ENCODE results near the gene TWF1.
A peak's percentile ranks its signal among the peaks of the same experiment; 100 is the strongest.
"Not testable (repeated sequence)": the region's sequence is repeated elsewhere in the genome, so short reads cannot be mapped to it uniquely, and the experiment has no call there.

Gene TWF1

GRCh38 chr12:43797561-43798217 lies 8.4 kb downstream of the TWF1 start:
- no peak for DNase-seq

GRCh38 chr12:43795716-43796280 lies 10.3 kb downstream of the TWF1 start:
- no peak for DNase-seq

- peak; percentile 20 for DNase-seq
These were observed 16.2 kb downstream of the TWF1 start for GRCh38 chr12:43789941-43790340.

- DNase-seq: no peak
These were observed 19.0 kb downstream of the TWF1 start for GRCh38 chr12:43786899-43787693.

- no peak for DNase-seq
These were observed 29.6 kb downstream of the TWF1 start for GRCh38 chr12:43776498-43776897.

GRCh38 chr12:43766291-43766690 lies 39.8 kb downstream of the TWF1 start:
- no peak for DNase-seq

GRCh38 chr12:43764528-43764927 lies 41.6 kb downstream of the TWF1 start:
- DNase-seq: no peak

GRCh38 chr12:43763769-43764168 lies 42.3 kb downstream of the TWF1 start:
- no peak for DNase-seq

GRCh38 chr12:43762596-43762995 lies 43.5 kb downstream of the TWF1 start:
- DNase-seq: peak; percentile 4

GRCh38 chr12:43761500-43761899 lies 44.6 kb downstream of the TWF1 start:
- DNase-seq: no peak

GRCh38 chr12:43760396-43760795 lies 45.7 kb downstream of the TWF1 start:
- no peak for DNase-seq

- peak; percentile 97 for DNase-seq
These were observed 47.2 kb downstream of the TWF1 start, which contains the start of the genes IRAK4 and PUS7L for GRCh38 chr12:43758728-43759563. Gene IRAK4, plus strand, starts transcription at chr12:43758951. Its CDS starts 9,161 bp downstream, at chr12:43768112. Gene PUS7L, minus strand, starts transcription at chr12:43758790. Its CDS starts 3,545 bp downstream, at chr12:43755245.

GRCh38 chr12:43758247-43758727 lies 47.8 kb downstream of the TWF1 start:
- peak; percentile 65 for DNase-seq

- no peak for DNase-seq
These were observed 52.1 kb downstream of the TWF1 start for GRCh38 chr12:43754015-43754414.

GRCh38 chr12:43751360-43751759 lies 54.8 kb downstream of the TWF1 start:
- DNase-seq: not testable (repeated sequence)

GRCh38 chr12:43750814-43751213 lies 55.3 kb downstream of the TWF1 start:
- DNase-seq: no peak

GRCh38 chr12:43749016-43749415 lies 57.1 kb downstream of the TWF1 start:
- DNase-seq: no peak

GRCh38 chr12:43744826-43745225 lies 61.3 kb downstream of the TWF1 start:
- no peak for DNase-seq
